Karpas-422 (cell line): Measurements from ENCODE around the gene RHOT1. TPM values are rescaled to one million over a fixed set of nuclear protein-coding genes. Genes with fewer than 3 reads are reported as not detected.
"Not testable (repeated sequence)": the region's sequence is repeated elsewhere in the genome, so short reads cannot be mapped to it uniquely, and the experiment has no call there.

Experiments
- DNase-seq: peaks from one replicate; pipeline ENCODE4 v3.0.0-alpha.2; 2015
- H2AFZ ChIP-seq: fragments of 200-600 bp; sonication (generic); 2 replicates; pipeline ENCODE4 v1.6.1; 2014; ENCODE audit warnings: antibody characterized with exemption, low read length, mixed read lengths
- H3K27ac ChIP-seq: fragments of 200-600 bp; sonication (generic); 2 replicates; pipeline ENCODE4 v1.5.1; 2014; ENCODE audit warnings: mild to moderate bottlenecking, low read length, moderate library complexity
- H3K27me3 ChIP-seq: fragments of 200-600 bp; sonication (generic); 2 replicates; pipeline ENCODE4 v1.6.1; 2014; ENCODE audit warnings: low read length, mixed read lengths
- H3K36me3 ChIP-seq: fragments of 200-600 bp; sonication (generic); 2 replicates; pipeline ENCODE4 v1.6.1; 2014; ENCODE audit warnings: low read length, mixed read lengths; ENCODE audit not compliant: insufficient read depth
- H3K4me1 ChIP-seq: fragments of 200-600 bp; sonication (generic); 2 replicates; pipeline ENCODE4 v1.6.1; 2014; ENCODE audit warnings: mild to moderate bottlenecking, low read length, mixed read lengths
- H3K4me2 ChIP-seq: fragments of 200-600 bp; sonication (generic); 2 replicates; pipeline ENCODE4 v1.6.1; 2014; ENCODE audit warnings: low read length, low read depth, mild to moderate bottlenecking; ENCODE audit not compliant: poor library complexity, severe bottlenecking
- H3K4me3 ChIP-seq: fragments of 200-600 bp; sonication (generic); 2 replicates; pipeline ENCODE4 v1.5.1; 2014; ENCODE audit warnings: mild to moderate bottlenecking, antibody characterized with exemption, low read length, mixed read lengths
- H3K79me2 ChIP-seq: fragments of 200-600 bp; sonication (generic); 2 replicates; pipeline ENCODE4 v1.6.1; 2014; ENCODE audit warnings: mild to moderate bottlenecking, low read length, mixed read lengths
- H3K9ac ChIP-seq: fragments of 200-600 bp; sonication (generic); 2 replicates; pipeline ENCODE4 v1.6.0; 2014; ENCODE audit warnings: low read length
- H3K9me2 ChIP-seq: fragments of 200-600 bp; sonication (generic), shearing (Covaris generic); replicated peaks from 2 replicates; pipeline ENCODE4 v1.6.0; 2014; ENCODE audit warnings: mild to moderate bottlenecking, low read length, moderate library complexity; ENCODE audit not compliant: insufficient read depth
- H3K9me3 ChIP-seq: fragments of 300-700, 200-600 bp; sonication (generic); 2 replicates; pipeline ENCODE4 v1.6.1; 2014; ENCODE audit warnings: low read length, mixed read lengths
- H4K20me1 ChIP-seq: fragments of 200-600 bp; sonication (generic); 2 replicates; pipeline ENCODE4 v1.6.1; 2014; ENCODE audit warnings: mild to moderate bottlenecking, antibody characterized with exemption, low read length, low read depth; ENCODE audit not compliant: insufficient read depth
- total RNA-seq: library from RNA; depleted of rRNA; stranded (reverse); fragments of >200 nt; shearing (Covaris generic); gene quantifications from 2 replicates; pipeline ENCODE4 v1.2.3, GENCODE V29; 2014; ENCODE audit warnings: low replicate concordance

The RHOT1 gene
- total RNA-seq, 1 experiment from 2014 or later: 87.5 TPM

- H3K27ac ChIP-seq: not testable (repeated sequence)
These were observed 36.8 kb downstream of the RHOT1 start for GRCh38 chr17:32179103-32179502.

GRCh38 chr17:32179526-32179925, 37.2 kb downstream of the RHOT1 start:
- H3K36me3 ChIP-seq: peaks cover 38% of the 10 kb centered on the region
- DNase-seq, H3K79me2 ChIP-seq, H3K4me1 ChIP-seq, H4K20me1 ChIP-seq, H3K9me2 ChIP-seq, H3K4me3 ChIP-seq, H3K9ac ChIP-seq, H3K4me2 ChIP-seq, H3K9me3 ChIP-seq, H2AFZ ChIP-seq, H3K27ac ChIP-seq, H3K27me3 ChIP-seq: not testable (repeated sequence)

More at GRCh38 chr17:32179103-32179502, 36.8 kb downstream of the RHOT1 start:
- peaks cover 41% of the 10 kb centered on the region for H3K36me3 ChIP-seq
- not testable (repeated sequence) for H3K9me3 ChIP-seq, H3K9ac ChIP-seq, H4K20me1 ChIP-seq, H3K4me3 ChIP-seq, H2AFZ ChIP-seq, H3K4me1 ChIP-seq, H3K4me2 ChIP-seq, H3K27me3 ChIP-seq, H3K9me2 ChIP-seq, DNase-seq, H3K79me2 ChIP-seq

- H3K79me2 ChIP-seq, H3K4me1 ChIP-seq, H4K20me1 ChIP-seq, H3K9me2 ChIP-seq, H2AFZ ChIP-seq, H3K27me3 ChIP-seq, H3K4me2 ChIP-seq, H3K9me3 ChIP-seq, H3K27ac ChIP-seq, DNase-seq, H3K4me3 ChIP-seq, H3K9ac ChIP-seq: not testable (repeated sequence)
- H3K36me3 ChIP-seq: peaks cover 32% of the 10 kb centered on the region
These were observed 38.0 kb downstream of the RHOT1 start for GRCh38 chr17:32180262-32180661.

GRCh38 chr17:32185875-32186274, 43.6 kb downstream of the RHOT1 start:
- no peaks in the 10 kb centered on the region for H3K9me2 ChIP-seq
- no peak overlapping the region for H3K4me2 ChIP-seq
- no peak overlapping the region for H3K4me3 ChIP-seq
- no peak for DNase-seq
- H4K20me1 ChIP-seq: no peaks in the 10 kb centered on the region
- peaks cover 7% of the 10 kb centered on the region; the same call in 1 of the 2 replicates for H3K36me3 ChIP-seq
- no peaks in the 10 kb centered on the region for H3K79me2 ChIP-seq
- H3K9ac ChIP-seq: no peak overlapping the region
- H3K27ac ChIP-seq: no peak overlapping the region
- no peaks in the 10 kb centered on the region for H3K27me3 ChIP-seq
- no peaks in the 10 kb centered on the region for H3K9me3 ChIP-seq
- H2AFZ ChIP-seq: no peak overlapping the region
- no peaks in the 10 kb centered on the region for H3K4me1 ChIP-seq

GRCh38 chr17:32187271-32187670, 45.0 kb downstream of the RHOT1 start:
- Histone ChIP-seq H3K4me1 (no peaks in the 10 kb centered on the region), H3K4me3 (no peak overlapping the region), H3K9ac (no peak overlapping the region), H2AFZ (no peak overlapping the region), H3K9me3 (no peaks in the 10 kb centered on the region), H4K20me1 (no peaks in the 10 kb centered on the region), H3K36me3 (peaks cover 7% of the 10 kb centered on the region; the same call in 1 of the 2 replicates), H3K4me2 (no peak overlapping the region), H3K27ac (no peak overlapping the region), H3K27me3 (no peaks in the 10 kb centered on the region), H3K9me2 (no peaks in the 10 kb centered on the region), H3K79me2 (no peaks in the 10 kb centered on the region)
- no peak for DNase-seq

- H3K4me2 ChIP-seq: no peak overlapping the region
- no peaks in the 10 kb centered on the region for H3K9me3 ChIP-seq
- no peaks in the 10 kb centered on the region for H3K79me2 ChIP-seq
- no peaks in the 10 kb centered on the region for H3K4me1 ChIP-seq
- H4K20me1 ChIP-seq: no peaks in the 10 kb centered on the region
- H3K9me2 ChIP-seq: no peaks in the 10 kb centered on the region
- peaks cover 1% of the 10 kb centered on the region; the same call in 1 of the 2 replicates for H3K36me3 ChIP-seq
- no peak overlapping the region for H3K4me3 ChIP-seq
- DNase-seq: no peak
- H3K9ac ChIP-seq: no peak overlapping the region
- H2AFZ ChIP-seq: no peak overlapping the region
- no peak overlapping the region for H3K27ac ChIP-seq
- H3K27me3 ChIP-seq: no peaks in the 10 kb centered on the region
These were observed 47.0 kb downstream of the RHOT1 start for GRCh38 chr17:32189343-32189742.

- Histone ChIP-seq H3K36me3 (peaks cover 4% of the 10 kb centered on the region; the same call in 1 of the 2 replicates), H3K27ac (no peak overlapping the region), H3K9ac (no peak overlapping the region), H3K9me2 (no peaks in the 10 kb centered on the region), H3K4me1 (no peaks in the 10 kb centered on the region), H2AFZ (no peak overlapping the region), H3K9me3 (no peaks in the 10 kb centered on the region), H4K20me1 (no peaks in the 10 kb centered on the region), H3K4me2 (no peak overlapping the region), H3K27me3 (no peaks in the 10 kb centered on the region), H3K79me2 (no peaks in the 10 kb centered on the region), H3K4me3 (no peak overlapping the region)
- DNase-seq: no peak
These were observed 49.0 kb downstream of the RHOT1 start for GRCh38 chr17:32191306-32191705.

GRCh38 chr17:32192379-32192778, 50.1 kb downstream of the RHOT1 start:
- Histone ChIP-seq H3K79me2 (no peaks in the 10 kb centered on the region), H4K20me1 (no peaks in the 10 kb centered on the region)

GRCh38 chr17:32197987-32198386, 55.7 kb downstream of the RHOT1 start:
- H3K9ac ChIP-seq: no peak overlapping the region
- H3K9me2 ChIP-seq: no peaks in the 10 kb centered on the region
- H3K4me3 ChIP-seq: no peak overlapping the region
- no peaks in the 10 kb centered on the region for H3K79me2 ChIP-seq
- H3K27me3 ChIP-seq: no peaks in the 10 kb centered on the region
- no peak overlapping the region for H3K27ac ChIP-seq
- H3K36me3 ChIP-seq: peaks cover 23% of the 10 kb centered on the region; the same call in 1 of the 2 replicates
- no peak for DNase-seq
- H3K4me1 ChIP-seq: no peaks in the 10 kb centered on the region
- H3K9me3 ChIP-seq: no peaks in the 10 kb centered on the region
- H4K20me1 ChIP-seq: no peaks in the 10 kb centered on the region
- no peak overlapping the region for H2AFZ ChIP-seq
- H3K4me2 ChIP-seq: no peak overlapping the region

More at GRCh38 chr17:32192379-32192778, 50.1 kb downstream of the RHOT1 start:
- DNase-seq: no peak
- no peak overlapping the region for H3K9ac ChIP-seq
- no peak overlapping the region for H3K27ac ChIP-seq
- H3K4me3 ChIP-seq: no peak overlapping the region
- H3K4me1 ChIP-seq: no peaks in the 10 kb centered on the region
- no peaks in the 10 kb centered on the region for H3K9me3 ChIP-seq
- H3K36me3 ChIP-seq: peaks cover 4% of the 10 kb centered on the region; the same call in 1 of the 2 replicates
- no peaks in the 10 kb centered on the region for H3K9me2 ChIP-seq
- H2AFZ ChIP-seq: no peak overlapping the region
- H3K27me3 ChIP-seq: no peaks in the 10 kb centered on the region
- H3K4me2 ChIP-seq: no peak overlapping the region
